Measurements from ENCODE around the gene LIMD2. TPM values are rescaled to one million over a fixed set of nuclear protein-coding genes. Genes with fewer than 3 reads are reported as not detected.

LIMD2 gene
- total RNA-seq, 4 donors from 2014 or later, result 3.9 to 10.7 (median 7.2) TPM

GRCh38 chr17:63692195-63692816 is 7.6 kb downstream of the LIMD2 start:
- no peak for TF ChIP-seq CTCF (IDR thresholded peaks at IDR 0.05)
- TF ChIP-seq POLR2A (IDR thresholded peaks at IDR 0.05), result no peak
- H3K36me3 ChIP-seq, result peaks cover 50% of the 10 kb centered on the region in 2 donors
- WGBS, 2 donors, result 93 to 95% methylated on average over 11 of the region's 11 CpGs
- no peaks in the 10 kb centered on the region for H3K27me3 ChIP-seq
- intact Hi-C loops (cut with DNase I), result no loop called here
- H3K27ac ChIP-seq, result no peak overlapping the region
- no peaks in the 10 kb centered on the region for H3K9me3 ChIP-seq
- DNase-seq, result no peak
- no peaks in the 10 kb centered on the region for H3K4me1 ChIP-seq
- H3K4me3 ChIP-seq (replicated peaks in 1 of 3), result no peak overlapping the region

GRCh38 chr17:63689479-63689878 is 10.4 kb downstream of the LIMD2 start:
- no peak overlapping the region for H3K27ac ChIP-seq
- no peak for DNase-seq
- H3K27me3 ChIP-seq, result no peaks in the 10 kb centered on the region
- H3K36me3 ChIP-seq, result peaks cover 50% of the 10 kb centered on the region in 2 donors
- TF ChIP-seq POLR2A (IDR thresholded peaks at IDR 0.05), result no peak
- no peak for TF ChIP-seq CTCF (IDR thresholded peaks at IDR 0.05)
- H3K4me1 ChIP-seq, result peaks cover 7 to 8% of the 10 kb centered on the region in 2 donors
- no peak overlapping the region for H3K4me3 ChIP-seq (replicated peaks in 1 of 3)
- no peaks in the 10 kb centered on the region for H3K9me3 ChIP-seq
- intact Hi-C loops (cut with DNase I), result no loop called here
- WGBS, 2 donors, result 96 to 98% methylated on average over 14 of the region's 14 CpGs

GRCh38 chr17:63688396-63689020 is 11.4 kb downstream of the LIMD2 start:
- 89 to 91% methylated on average over 12 of the region's 12 CpGs for WGBS, 2 donors
- Histone ChIP-seq H3K36me3 (peaks cover 48 to 50% of the 10 kb centered on the region in 2 donors), H3K4me3 (replicated peaks in 1 of 3) (no peak overlapping the region), H3K27ac (no peak overlapping the region), H3K4me1 (peaks cover 7 to 8% of the 10 kb centered on the region in 2 donors), H3K27me3 (no peaks in the 10 kb centered on the region), H3K9me3 (no peaks in the 10 kb centered on the region)
- intact Hi-C loops (cut with DNase I), result no loop called here
- no peak for DNase-seq
- TF ChIP-seq CTCF (IDR thresholded peaks at IDR 0.05), result no peak
- no peak for TF ChIP-seq POLR2A (IDR thresholded peaks at IDR 0.05)

GRCh38 chr17:63686138-63686685 is 13.7 kb downstream of the LIMD2 start:
- intact Hi-C loops (cut with DNase I), result no loop called here
- peaks cover 42 to 47% of the 10 kb centered on the region in 2 donors for H3K36me3 ChIP-seq
- no peak for TF ChIP-seq POLR2A (IDR thresholded peaks at IDR 0.05)
- TF ChIP-seq CTCF (IDR thresholded peaks at IDR 0.05), result no peak

GRCh38 chr17:63685578-63685977 is 14.3 kb downstream of the LIMD2 start:
- DNase-seq, result no peak
- Histone ChIP-seq H3K36me3 (peaks cover 35 to 41% of the 10 kb centered on the region in 2 donors), H3K27me3 (no peaks in the 10 kb centered on the region), H3K4me3 (replicated peaks in 1 of 3) (no peak overlapping the region), H3K9me3 (no peaks in the 10 kb centered on the region), H3K27ac (no peak overlapping the region), H3K4me1 (peaks cover 7 to 8% of the 10 kb centered on the region in 2 donors)
- no peak for TF ChIP-seq CTCF (IDR thresholded peaks at IDR 0.05)
- no peak for TF ChIP-seq POLR2A (IDR thresholded peaks at IDR 0.05)
- 96 to 99% methylated on average over 3 of the region's 3 CpGs for WGBS, 2 donors
- intact Hi-C loops (cut with DNase I), result no loop called here

More at GRCh38 chr17:63686138-63686685, 13.7 kb downstream of the LIMD2 start:
- 96% methylated on average over 3 of the region's 3 CpGs for WGBS, 2 donors
- no peaks in the 10 kb centered on the region for H3K9me3 ChIP-seq
- no peak overlapping the region for H3K27ac ChIP-seq
- no peak overlapping the region for H3K4me3 ChIP-seq (replicated peaks in 1 of 3)
- no peaks in the 10 kb centered on the region for H3K27me3 ChIP-seq
- H3K4me1 ChIP-seq, result peaks cover 7 to 8% of the 10 kb centered on the region in 2 donors
- no peak for DNase-seq

Data from thyroid gland (tissue), 4 donors.